K562 (cell line): Measurements from ENCODE around the gene ARID3A.

Source experiments
- BDP1 ChIP-seq: IDR thresholded peaks from 3 replicates; pipeline ENCODE4 v1.6.1; 2011; ENCODE audit not compliant: insufficient read length, insufficient read depth
- CREM ChIP-seq: IDR thresholded peaks from 2 replicates; pipeline ENCODE4 v1.6.1; 2014; ENCODE audit warnings: antibody characterized with exemption, low read depth
- CTCFL ChIP-seq: IDR thresholded peaks from 2 replicates; pipeline ENCODE4 v1.6.1; 2011; ENCODE audit warnings: borderline replicate concordance, low read depth, mild to moderate bottlenecking, moderate library complexity, low read length; ENCODE audit not compliant: insufficient read depth, poor library complexity, severe bottlenecking
- EP300 ChIP-seq: IDR thresholded peaks from 2 replicates; pipeline ENCODE4 v1.6.1; 2012; ENCODE audit warnings: low read length, improper control_type of control experiment
- NFRKB ChIP-seq: fragments of 450-650 bp; IDR thresholded peaks from 2 replicates; pipeline ENCODE4 v1.6.1; 2016; ENCODE audit warnings: low read depth
- NFYB ChIP-seq: IDR thresholded peaks from 2 replicates; pipeline ENCODE4 v1.6.1; 2011; ENCODE audit warnings: mild to moderate bottlenecking, moderate library complexity; ENCODE audit not compliant: insufficient read length; ENCODE audit errors: extremely low read depth
- PRDM10 ChIP-seq: fragments of 450-650 bp; IDR thresholded peaks from 2 replicates; pipeline ENCODE4 v1.6.1; 2018; ENCODE audit not compliant: partially characterized antibody
- SMAD3 ChIP-seq: fragments of 450-650 bp; formaldehyde crosslinking; conservative IDR thresholded peaks from 2 replicates; pipeline ENCODE4 v1.4.0; 2020; ENCODE audit warnings: mild to moderate bottlenecking
- ZBED1 ChIP-seq: IDR thresholded peaks from 2 replicates; pipeline ENCODE4 v1.6.1; 2014
- ZNF282 ChIP-seq: sonication (generic); formaldehyde crosslinking; IDR thresholded peaks from 2 replicates; pipeline ENCODE4 v1.8.1; 2023; ENCODE audit warnings: missing genetic modification reagents
- TF ChIP-seq, protein P1 (sequence below), 3 experiments: IDR thresholded peaks in 2 of 3; conservative IDR thresholded peaks in 1 of 3; 2 replicates each; pipeline ENCODE4 v1.5.1; 2011 to 2012; ENCODE audit warnings: low read length in 3 of 3, mild to moderate bottlenecking in 3 of 3, control low read depth in 2 of 3, improper control_type of control experiment in 1 of 3, inconsistent platforms in 1 of 3, low read depth in 1 of 3, mixed read lengths in 1 of 3, moderate library complexity in 1 of 3; ENCODE audit not compliant: insufficient read depth in 2 of 3
- TF ChIP-seq, protein P2 (sequence below): sonication (generic); formaldehyde crosslinking; IDR thresholded peaks from 2 replicates; pipeline ENCODE4 v1.8.1; 2023; ENCODE audit warnings: mild to moderate bottlenecking, missing genetic modification reagents

DNA sequence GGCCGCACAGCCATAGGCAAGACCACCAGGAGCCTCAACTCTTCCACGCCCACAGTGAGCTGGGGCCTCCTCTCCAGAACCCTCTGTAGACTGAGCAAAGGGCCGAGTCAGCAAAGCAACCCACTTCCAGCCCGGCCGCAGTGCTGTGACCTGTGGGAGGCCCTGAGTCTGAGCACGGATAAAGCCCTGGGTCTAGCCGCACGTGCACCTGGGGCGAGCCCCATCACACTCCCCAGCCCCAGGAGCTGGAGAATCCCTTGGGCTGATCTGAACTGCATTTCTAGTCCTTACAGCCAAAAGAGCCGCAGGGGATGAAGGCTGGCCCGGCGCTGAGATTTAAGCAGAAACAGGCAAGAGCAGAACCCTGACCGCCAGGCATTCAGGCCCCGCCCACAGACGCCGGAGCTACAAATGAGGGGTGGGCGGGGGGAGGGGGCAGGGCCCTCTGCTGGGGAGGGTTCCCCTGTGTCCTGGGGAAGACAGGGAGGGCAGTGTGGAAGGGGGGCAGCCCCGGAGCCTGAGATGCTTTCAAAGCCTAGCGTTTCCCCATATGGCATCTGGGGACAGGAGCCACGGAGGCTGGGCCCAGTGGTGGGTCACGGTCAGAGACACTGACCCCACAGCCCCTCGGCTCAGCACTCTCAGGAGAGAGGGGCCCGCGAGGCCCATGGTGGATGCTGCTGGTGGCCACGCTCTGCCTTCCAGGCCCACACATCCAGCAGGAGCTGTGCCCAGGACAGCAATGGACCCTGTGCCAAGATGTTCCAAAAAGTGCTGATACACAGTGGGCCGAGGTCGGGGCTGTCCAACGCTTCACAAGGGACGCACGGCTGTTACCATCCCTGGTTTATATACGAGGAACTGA, 90.2 kb downstream of the ARID3A start:
- TF ChIP-seq NFYB, result no peak
- no peak for TF ChIP-seq CTCFL
- no peak for TF ChIP-seq SMAD3 (CRISPR knock-in tag)
- TF ChIP-seq ZNF282 (CRISPR knock-in tag), result no peak
- TF ChIP-seq ZBED1, result no peak
- TF ChIP-seq, protein P1, sequence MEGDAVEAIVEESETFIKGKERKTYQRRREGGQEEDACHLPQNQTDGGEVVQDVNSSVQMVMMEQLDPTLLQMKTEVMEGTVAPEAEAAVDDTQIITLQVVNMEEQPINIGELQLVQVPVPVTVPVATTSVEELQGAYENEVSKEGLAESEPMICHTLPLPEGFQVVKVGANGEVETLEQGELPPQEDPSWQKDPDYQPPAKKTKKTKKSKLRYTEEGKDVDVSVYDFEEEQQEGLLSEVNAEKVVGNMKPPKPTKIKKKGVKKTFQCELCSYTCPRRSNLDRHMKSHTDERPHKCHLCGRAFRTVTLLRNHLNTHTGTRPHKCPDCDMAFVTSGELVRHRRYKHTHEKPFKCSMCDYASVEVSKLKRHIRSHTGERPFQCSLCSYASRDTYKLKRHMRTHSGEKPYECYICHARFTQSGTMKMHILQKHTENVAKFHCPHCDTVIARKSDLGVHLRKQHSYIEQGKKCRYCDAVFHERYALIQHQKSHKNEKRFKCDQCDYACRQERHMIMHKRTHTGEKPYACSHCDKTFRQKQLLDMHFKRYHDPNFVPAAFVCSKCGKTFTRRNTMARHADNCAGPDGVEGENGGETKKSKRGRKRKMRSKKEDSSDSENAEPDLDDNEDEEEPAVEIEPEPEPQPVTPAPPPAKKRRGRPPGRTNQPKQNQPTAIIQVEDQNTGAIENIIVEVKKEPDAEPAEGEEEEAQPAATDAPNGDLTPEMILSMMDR (IDR thresholded peaks at IDR 0.05 in 2 of 3, conservative IDR thresholded peaks at IDR 0.05 in 1 of 3; ENCODE audit: insufficient read depth in 2 of 3, low read depth in 1 of 3, low read length in 3 of 3), result no peak
- no peak for TF ChIP-seq CREM
- TF ChIP-seq PRDM10, result no peak
- TF ChIP-seq BDP1, result no peak
- TF ChIP-seq EP300, result no peak
- TF ChIP-seq, protein P2, sequence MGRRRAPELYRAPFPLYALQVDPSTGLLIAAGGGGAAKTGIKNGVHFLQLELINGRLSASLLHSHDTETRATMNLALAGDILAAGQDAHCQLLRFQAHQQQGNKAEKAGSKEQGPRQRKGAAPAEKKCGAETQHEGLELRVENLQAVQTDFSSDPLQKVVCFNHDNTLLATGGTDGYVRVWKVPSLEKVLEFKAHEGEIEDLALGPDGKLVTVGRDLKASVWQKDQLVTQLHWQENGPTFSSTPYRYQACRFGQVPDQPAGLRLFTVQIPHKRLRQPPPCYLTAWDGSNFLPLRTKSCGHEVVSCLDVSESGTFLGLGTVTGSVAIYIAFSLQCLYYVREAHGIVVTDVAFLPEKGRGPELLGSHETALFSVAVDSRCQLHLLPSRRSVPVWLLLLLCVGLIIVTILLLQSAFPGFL (CRISPR knock-in tag), result no peak
- no peak for TF ChIP-seq NFRKB
